PFSK-1 (cell line): Measurements from ENCODE around the gene COL19A1.

ENCODE experiments used
- FOXP2 ChIP-seq: optimal IDR thresholded peaks from 2 replicates; pipeline ENCODE3; 2011; ENCODE audit warnings: borderline replicate concordance, control low read depth, inconsistent platforms; ENCODE audit not compliant: insufficient read depth; ENCODE audit errors: extremely low read length, extremely low read depth
- POLR2AphosphoS5 ChIP-seq: IDR thresholded peaks from 2 replicates; pipeline ENCODE4 v1.6.1; 2012; ENCODE audit warnings: low read depth, mild to moderate bottlenecking, control low read depth, low read length, moderate library complexity
- REST ChIP-seq, 2 experiments: IDR thresholded peaks; 2 replicates each; pipeline versions ENCODE4 v1.6.1 to v1.8.0; 2011 to 2012; ENCODE audit warnings: low read depth in 2 of 2, low read length in 2 of 2, control low read depth in 1 of 2, inconsistent platforms in 1 of 2, mild to moderate bottlenecking in 1 of 2, moderate library complexity in 1 of 2; ENCODE audit not compliant: insufficient read depth in 1 of 2
- SIN3A ChIP-seq: IDR thresholded peaks from 2 replicates; pipeline ENCODE4 v1.6.1; 2012; ENCODE audit warnings: mild to moderate bottlenecking, low read length, moderate library complexity, borderline replicate concordance; ENCODE audit not compliant: insufficient read depth
- TAF1 ChIP-seq: IDR thresholded peaks from 2 replicates; pipeline ENCODE4 v1.6.1; 2012; ENCODE audit warnings: low read length, control low read depth, borderline replicate concordance; ENCODE audit not compliant: insufficient read depth

The COL19A1 gene

GRCh38 chr6:70216767-70217166, 350.4 kb downstream of the COL19A1 start:
- no peak for TF ChIP-seq POLR2AphosphoS5
- no peak for TF ChIP-seq SIN3A
- no peak for TF ChIP-seq FOXP2
- no peak for TF ChIP-seq TAF1

GRCh38 chr6:70219943-70220613, 353.7 kb downstream of the COL19A1 start:
- no peak for TF ChIP-seq SIN3A
- TF ChIP-seq TAF1 = no peak
- TF ChIP-seq POLR2AphosphoS5 = no peak
- no peak for TF ChIP-seq FOXP2
- no peak for TF ChIP-seq REST (IDR thresholded peaks at IDR 0.05; ENCODE audit: insufficient read depth in 1 of 2, low read depth in 2 of 2, low read length in 2 of 2)

- TF ChIP-seq TAF1 (no peak), FOXP2 (no peak), SIN3A (no peak), POLR2AphosphoS5 (no peak), REST (IDR thresholded peaks at IDR 0.05; ENCODE audit: insufficient read depth in 1 of 2, low read depth in 2 of 2, low read length in 2 of 2) (no peak)
Measured at GRCh38 chr6:70221025-70221714, 354.8 kb downstream of the COL19A1 start.

GRCh38 chr6:70221715-70222438, 355.5 kb downstream of the COL19A1 start:
- TF ChIP-seq TAF1 = no peak
- no peak for TF ChIP-seq REST (IDR thresholded peaks at IDR 0.05; ENCODE audit: insufficient read depth in 1 of 2, low read depth in 2 of 2, low read length in 2 of 2)
- TF ChIP-seq FOXP2 = no peak

GRCh38 chr6:70222439-70222749, 356.0 kb downstream of the COL19A1 start:
- TF ChIP-seq REST (IDR thresholded peaks at IDR 0.05; ENCODE audit: insufficient read depth in 1 of 2, low read depth in 2 of 2, low read length in 2 of 2) (no peak), POLR2AphosphoS5 (no peak), SIN3A (no peak), FOXP2 (no peak), TAF1 (no peak)
